ENCODE measurements around the gene C1QA. TPM values are rescaled to one million over a fixed set of nuclear protein-coding genes. Genes with fewer than 3 reads are reported as not detected.

C1QA gene
- polyA plus RNA-seq, 4 donors = 25.7 to 215 (median 108) TPM

DNA sequence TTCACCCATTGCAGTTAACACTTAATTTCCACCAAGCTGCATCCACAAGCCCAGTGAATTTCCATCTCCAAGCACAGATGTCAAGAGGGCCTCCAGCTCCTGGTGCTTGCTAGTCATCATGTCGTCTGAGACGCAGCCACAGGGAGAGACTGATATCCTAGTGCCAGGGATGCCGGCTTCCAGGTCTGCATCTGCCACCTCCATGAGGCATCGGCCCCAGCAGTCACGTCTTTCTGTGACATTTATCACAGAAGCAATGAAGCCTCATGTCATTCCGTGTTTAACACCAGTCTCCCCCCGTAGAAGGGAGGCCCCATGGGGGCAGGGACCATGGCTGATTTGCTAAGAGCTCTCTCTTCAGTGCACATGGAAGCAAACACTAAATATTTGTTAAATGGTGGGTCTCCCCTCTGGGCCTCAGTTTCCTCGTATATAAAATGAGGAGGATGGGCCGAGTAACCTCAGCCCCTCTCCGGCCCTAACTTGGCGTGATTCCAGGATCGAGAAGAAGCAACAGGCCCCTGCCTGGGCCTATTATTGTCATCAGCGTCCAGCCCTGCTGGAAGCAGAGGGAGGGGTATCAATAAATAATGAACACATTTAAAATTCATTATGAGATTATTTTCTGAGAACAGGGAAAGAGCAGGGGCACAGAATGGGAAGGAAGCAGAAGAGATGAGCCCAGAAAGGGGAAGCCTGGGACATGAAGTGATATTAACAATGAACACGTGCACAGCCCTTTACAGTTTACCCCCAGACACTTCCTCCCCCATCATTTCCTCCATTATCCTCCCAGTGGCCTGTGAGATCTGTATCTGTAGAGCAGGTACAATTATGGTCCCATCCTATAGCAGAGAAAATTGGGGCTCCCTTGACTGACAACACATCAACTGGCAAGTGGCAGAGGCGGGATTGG lies 15.8 kb downstream of the C1QA start:
- WGBS, 3 donors = 64 to 79% (median 78%) methylated on average over 15 of the region's 15 CpGs
- Histone ChIP-seq H3K4me3 (ENCODE audit: low read depth in 1 of 3, low read length in 3 of 3) (no peak overlapping the region), H3K4me1 (ENCODE audit: control insufficient read depth in 3 of 3, insufficient read depth in 2 of 3, low read depth in 1 of 3, low read length in 2 of 3) (no peaks in the 10 kb centered on the region), H3K9me3 (ENCODE audit: control insufficient read depth in 2 of 2, insufficient read depth in 1 of 2, low read depth in 1 of 2, low read length in 1 of 2) (no peaks in the 10 kb centered on the region), H3K36me3 (ENCODE audit: control insufficient read depth in 3 of 3, insufficient read depth in 2 of 3, low read depth in 1 of 3, low read length in 3 of 3) (no peaks in the 10 kb centered on the region), H3K27ac (ENCODE audit: low read depth in 1 of 3, low read length in 2 of 3) (no peak overlapping the region), H3K27me3 (ENCODE audit: control insufficient read depth in 3 of 3, insufficient read depth in 3 of 3, low read length in 3 of 3) (peaks cover 0 to 23% (median 0%) of the 10 kb centered on the region in 3 donors)
- DNase-seq = no peak
- FAIRE-seq = no peak

DNA sequence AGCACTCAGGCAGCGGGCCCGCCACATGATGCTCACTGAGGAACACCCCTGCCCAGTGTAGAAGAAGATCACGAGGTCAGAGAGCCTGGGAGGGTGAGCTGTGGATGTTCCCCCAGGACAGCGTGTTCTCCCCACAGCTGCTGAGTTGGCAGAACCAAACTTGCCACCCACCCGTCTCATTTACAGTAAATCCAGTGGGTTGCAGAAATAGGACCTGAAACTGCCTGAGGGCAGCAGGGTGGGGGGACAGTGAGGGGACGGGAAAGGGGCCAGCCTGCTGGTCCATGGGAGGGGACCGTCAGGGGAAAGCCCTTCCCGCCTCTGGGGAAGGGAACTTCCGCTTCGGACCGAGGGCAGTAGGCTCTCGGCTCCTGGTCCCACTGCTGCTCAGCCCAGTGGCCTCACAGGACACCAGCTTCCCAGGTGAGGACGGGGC lies 16.5 kb downstream of the C1QA start, which contains the start of gene C1QB:
TSS of gene C1QB (plus strand) at position 356 of the 436 bp plus-strand sequence. CDS start 6,227 bp downstream, outside the sequence.
- H3K27ac ChIP-seq (ENCODE audit: low read depth in 1 of 3, low read length in 2 of 3) = peak within 1 kb of the TSS in 1 of 3 donors; percentile 32
- no peaks in the 10 kb centered on the region for H3K9me3 ChIP-seq (ENCODE audit: control insufficient read depth in 2 of 2, insufficient read depth in 1 of 2, low read depth in 1 of 2, low read length in 1 of 2)
- H3K4me1 ChIP-seq (ENCODE audit: control insufficient read depth in 3 of 3, insufficient read depth in 2 of 3, low read depth in 1 of 3, low read length in 2 of 3) = no peaks in the 10 kb centered on the region
- DNase-seq = no peak
- peaks cover 0 to 23% (median 0%) of the 10 kb centered on the region in 3 donors for H3K27me3 ChIP-seq (ENCODE audit: control insufficient read depth in 3 of 3, insufficient read depth in 3 of 3, low read length in 3 of 3)
- H3K4me3 ChIP-seq (ENCODE audit: low read depth in 1 of 3, low read length in 3 of 3) = peak within 1 kb of the TSS in 1 of 3 donors; percentile 10
- no peaks in the 10 kb centered on the region for H3K36me3 ChIP-seq (ENCODE audit: control insufficient read depth in 3 of 3, insufficient read depth in 2 of 3, low read depth in 1 of 3, low read length in 3 of 3)
- no peak for FAIRE-seq
- WGBS, 3 donors = 72 to 80% (median 78%) methylated on average over 10 to 13 of the region's 13 CpGs

DNA sequence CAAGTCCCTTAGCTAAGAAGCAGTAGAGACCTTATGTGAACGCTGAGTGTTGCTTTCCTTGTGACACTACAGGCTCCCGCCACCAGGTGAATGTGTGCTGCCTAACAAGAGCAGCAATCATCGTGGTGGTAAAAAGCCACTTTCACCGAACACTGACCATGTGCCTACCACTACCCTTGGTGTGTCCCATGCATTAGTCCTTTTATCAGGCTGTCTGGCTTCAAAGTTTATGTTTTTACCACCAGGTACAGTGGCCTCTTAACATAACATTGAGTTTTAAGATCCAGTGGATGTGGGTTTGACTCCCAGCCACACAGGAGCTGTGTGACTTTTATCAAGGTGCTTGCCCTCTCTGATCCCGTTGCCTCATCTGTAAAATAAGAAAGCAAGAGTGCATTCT lies 18.3 kb downstream of the C1QA start:
- peak overlapping the region in 1 of 3 donors; percentile 6 for H3K4me3 ChIP-seq (ENCODE audit: low read depth in 1 of 3, low read length in 3 of 3)
- peak overlapping the region in 1 of 3 donors; percentile 11 for H3K27ac ChIP-seq (ENCODE audit: low read depth in 1 of 3, low read length in 2 of 3)
- H3K27me3 ChIP-seq (ENCODE audit: control insufficient read depth in 3 of 3, insufficient read depth in 3 of 3, low read length in 3 of 3) = peaks cover 0 to 23% (median 0%) of the 10 kb centered on the region in 3 donors
- H3K9me3 ChIP-seq (ENCODE audit: control insufficient read depth in 2 of 2, insufficient read depth in 1 of 2, low read depth in 1 of 2, low read length in 1 of 2) = no peaks in the 10 kb centered on the region
- WGBS, 3 donors = 40 to 61% (median 51%) methylated on average over 5 of the region's 5 CpGs
- DNase-seq (no peak), FAIRE-seq (no peak)
- no peaks in the 10 kb centered on the region for H3K36me3 ChIP-seq (ENCODE audit: control insufficient read depth in 3 of 3, insufficient read depth in 2 of 3, low read depth in 1 of 3, low read length in 3 of 3)
- no peaks in the 10 kb centered on the region for H3K4me1 ChIP-seq (ENCODE audit: control insufficient read depth in 3 of 3, insufficient read depth in 2 of 3, low read depth in 1 of 3, low read length in 2 of 3)

DNA sequence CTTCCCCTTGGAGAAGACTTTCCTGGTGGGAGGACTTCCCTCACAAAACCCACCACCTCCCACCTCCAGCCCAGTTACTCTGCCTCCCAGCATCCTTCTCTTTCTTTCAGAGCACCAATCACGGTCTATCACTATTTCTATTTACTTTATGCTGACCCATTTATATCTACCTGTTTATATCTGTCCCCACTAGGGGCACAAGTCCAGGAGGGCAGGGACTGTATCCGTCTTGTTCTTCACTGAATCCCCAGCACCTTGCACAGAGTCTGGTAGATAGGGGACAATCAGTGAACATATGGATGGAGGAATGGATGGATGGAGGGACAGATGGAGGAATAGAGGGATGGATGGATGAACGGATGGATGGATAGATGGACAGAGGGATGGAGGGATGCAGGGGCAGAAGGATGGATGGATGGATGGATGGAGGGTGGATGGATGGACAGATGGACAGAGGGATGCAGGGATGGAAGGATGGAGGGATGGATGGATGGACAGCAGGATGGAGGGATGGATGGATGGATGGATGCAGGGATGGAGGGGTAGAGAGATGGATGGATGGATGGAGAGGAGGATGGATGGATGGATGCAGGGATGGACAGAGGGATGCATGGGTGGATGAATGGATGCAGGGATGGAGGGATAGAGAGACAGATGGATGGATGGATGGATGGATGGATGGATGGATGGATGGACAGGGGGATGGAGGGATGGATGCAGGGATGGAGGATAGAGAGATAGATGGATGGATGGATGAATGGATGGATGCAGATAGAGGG lies 22.1 kb downstream of the C1QA start:
- DNase-seq = no peak
- no peak overlapping the region for H3K27ac ChIP-seq (ENCODE audit: low read depth in 1 of 3, low read length in 2 of 3)
- peaks cover 0 to 23% (median 0%) of the 10 kb centered on the region in 3 donors for H3K27me3 ChIP-seq (ENCODE audit: control insufficient read depth in 3 of 3, insufficient read depth in 3 of 3, low read length in 3 of 3)
- no peaks in the 10 kb centered on the region for H3K9me3 ChIP-seq (ENCODE audit: control insufficient read depth in 2 of 2, insufficient read depth in 1 of 2, low read depth in 1 of 2, low read length in 1 of 2)
- 39 to 58% (median 41%) methylated on average over 3 of the region's 3 CpGs for WGBS, 3 donors
- FAIRE-seq = no peak
- no peaks in the 10 kb centered on the region for H3K36me3 ChIP-seq (ENCODE audit: control insufficient read depth in 3 of 3, insufficient read depth in 2 of 3, low read depth in 1 of 3, low read length in 3 of 3)
- no peaks in the 10 kb centered on the region for H3K4me1 ChIP-seq (ENCODE audit: control insufficient read depth in 3 of 3, insufficient read depth in 2 of 3, low read depth in 1 of 3, low read length in 2 of 3)
- H3K4me3 ChIP-seq (ENCODE audit: low read depth in 1 of 3, low read length in 3 of 3) = no peak overlapping the region

DNA sequence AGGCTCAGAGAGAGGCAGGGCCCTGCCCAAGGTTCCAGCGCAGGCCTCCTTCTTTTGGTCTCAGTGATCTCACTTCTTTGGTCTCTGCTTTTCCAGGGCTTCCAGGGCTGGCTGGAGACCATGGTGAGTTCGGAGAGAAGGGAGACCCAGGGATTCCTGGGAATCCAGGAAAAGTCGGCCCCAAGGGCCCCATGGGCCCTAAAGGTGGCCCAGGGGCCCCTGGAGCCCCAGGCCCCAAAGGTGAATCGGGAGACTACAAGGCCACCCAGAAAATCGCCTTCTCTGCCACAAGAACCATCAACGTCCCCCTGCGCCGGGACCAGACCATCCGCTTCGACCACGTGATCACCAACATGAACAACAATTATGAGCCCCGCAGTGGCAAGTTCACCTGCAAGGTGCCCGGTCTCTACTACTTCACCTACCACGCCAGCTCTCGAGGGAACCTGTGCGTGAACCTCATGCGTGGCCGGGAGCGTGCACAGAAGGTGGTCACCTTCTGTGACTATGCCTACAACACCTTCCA lies 24.4 kb downstream of the C1QA start:
- 91 to 95% (median 92%) methylated on average over 19 of the region's 19 CpGs for WGBS, 3 donors
- H3K36me3 ChIP-seq (ENCODE audit: control insufficient read depth in 3 of 3, insufficient read depth in 2 of 3, low read depth in 1 of 3, low read length in 3 of 3) = no peaks in the 10 kb centered on the region
- H3K9me3 ChIP-seq (ENCODE audit: control insufficient read depth in 2 of 2, insufficient read depth in 1 of 2, low read depth in 1 of 2, low read length in 1 of 2) = no peaks in the 10 kb centered on the region
- H3K4me3 ChIP-seq (ENCODE audit: low read depth in 1 of 3, low read length in 3 of 3) = no peak overlapping the region
- H3K27ac ChIP-seq (ENCODE audit: low read depth in 1 of 3, low read length in 2 of 3) = no peak overlapping the region
- H3K27me3 ChIP-seq (ENCODE audit: control insufficient read depth in 3 of 3, insufficient read depth in 3 of 3, low read length in 3 of 3) = peaks cover 0 to 13% (median 0%) of the 10 kb centered on the region in 3 donors
- FAIRE-seq (no peak), DNase-seq (no peak)
- H3K4me1 ChIP-seq (ENCODE audit: control insufficient read depth in 3 of 3, insufficient read depth in 2 of 3, low read depth in 1 of 3, low read length in 2 of 3) = no peaks in the 10 kb centered on the region

DNA sequence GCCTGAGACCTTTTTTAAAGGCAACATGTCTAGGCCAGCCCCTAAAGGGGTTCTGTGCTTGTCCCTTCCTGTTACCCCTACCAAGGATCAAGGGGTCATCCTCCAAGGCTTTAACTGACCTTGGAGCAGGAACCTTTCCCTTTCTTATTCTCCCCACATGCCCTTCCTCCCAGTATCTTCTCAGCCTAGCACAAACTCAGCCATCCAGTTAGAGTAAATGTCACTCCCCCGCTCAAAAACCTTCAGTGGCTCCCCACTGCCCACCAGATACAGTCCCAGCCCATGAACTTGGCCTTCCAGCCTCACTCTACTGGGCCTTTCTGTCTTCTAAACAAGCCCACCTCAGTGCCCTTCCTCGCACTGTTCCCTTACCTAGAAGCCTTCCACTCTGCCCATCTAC lies 25.5 kb downstream of the C1QA start:
- Histone ChIP-seq H3K27ac (ENCODE audit: low read depth in 1 of 3, low read length in 2 of 3) (no peak overlapping the region), H3K9me3 (ENCODE audit: control insufficient read depth in 2 of 2, insufficient read depth in 1 of 2, low read depth in 1 of 2, low read length in 1 of 2) (no peaks in the 10 kb centered on the region), H3K27me3 (ENCODE audit: control insufficient read depth in 3 of 3, insufficient read depth in 3 of 3, low read length in 3 of 3) (peaks cover 0 to 2% (median 0%) of the 10 kb centered on the region in 3 donors), H3K4me3 (ENCODE audit: low read depth in 1 of 3, low read length in 3 of 3) (no peak overlapping the region), H3K36me3 (ENCODE audit: control insufficient read depth in 3 of 3, insufficient read depth in 2 of 3, low read depth in 1 of 3, low read length in 3 of 3) (no peaks in the 10 kb centered on the region), H3K4me1 (ENCODE audit: control insufficient read depth in 3 of 3, insufficient read depth in 2 of 3, low read depth in 1 of 3, low read length in 2 of 3) (no peaks in the 10 kb centered on the region)
- 64 to 86% (median 79%) methylated on average over 2 of the region's 2 CpGs for WGBS, 3 donors
- DNase-seq = no peak
- no peak for FAIRE-seq

DNA sequence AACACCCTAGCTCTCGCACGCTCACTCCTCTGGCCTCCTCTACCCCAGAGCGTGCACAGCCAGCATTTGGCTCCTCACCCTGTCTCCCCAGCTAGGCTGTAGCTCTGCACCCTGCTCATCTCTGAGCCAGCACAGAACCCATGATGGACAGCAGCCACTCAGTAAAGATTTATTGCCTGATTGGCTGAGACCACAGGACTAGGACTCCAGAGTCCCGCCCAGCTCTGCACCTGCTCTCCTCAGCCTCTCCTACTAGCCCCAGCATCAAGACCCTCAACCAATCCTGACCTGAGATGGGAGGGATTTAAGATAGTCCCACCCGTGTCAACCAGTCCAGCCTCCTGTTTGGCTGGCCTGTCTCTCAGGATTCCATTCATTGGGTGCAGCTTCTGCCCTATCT lies 25.9 kb downstream of the C1QA start:
- no peaks in the 10 kb centered on the region for H3K36me3 ChIP-seq (ENCODE audit: control insufficient read depth in 3 of 3, insufficient read depth in 2 of 3, low read depth in 1 of 3, low read length in 3 of 3)
- DNase-seq (peak; percentile 29 to 33), FAIRE-seq (no peak)
- no peaks in the 10 kb centered on the region for H3K9me3 ChIP-seq (ENCODE audit: control insufficient read depth in 2 of 2, insufficient read depth in 1 of 2, low read depth in 1 of 2, low read length in 1 of 2)
- H3K4me1 ChIP-seq (ENCODE audit: control insufficient read depth in 3 of 3, insufficient read depth in 2 of 3, low read depth in 1 of 3, low read length in 2 of 3) = no peaks in the 10 kb centered on the region
- no peak overlapping the region for H3K4me3 ChIP-seq (ENCODE audit: low read depth in 1 of 3, low read length in 3 of 3)
- no peak overlapping the region for H3K27ac ChIP-seq (ENCODE audit: low read depth in 1 of 3, low read length in 2 of 3)
- H3K27me3 ChIP-seq (ENCODE audit: control insufficient read depth in 3 of 3, insufficient read depth in 3 of 3, low read length in 3 of 3) = peaks cover 0 to under 1% (median 0%) of the 10 kb centered on the region in 3 donors
- 52 to 60% (median 57%) methylated on average over 5 of the region's 5 CpGs for WGBS, 3 donors

DNA sequence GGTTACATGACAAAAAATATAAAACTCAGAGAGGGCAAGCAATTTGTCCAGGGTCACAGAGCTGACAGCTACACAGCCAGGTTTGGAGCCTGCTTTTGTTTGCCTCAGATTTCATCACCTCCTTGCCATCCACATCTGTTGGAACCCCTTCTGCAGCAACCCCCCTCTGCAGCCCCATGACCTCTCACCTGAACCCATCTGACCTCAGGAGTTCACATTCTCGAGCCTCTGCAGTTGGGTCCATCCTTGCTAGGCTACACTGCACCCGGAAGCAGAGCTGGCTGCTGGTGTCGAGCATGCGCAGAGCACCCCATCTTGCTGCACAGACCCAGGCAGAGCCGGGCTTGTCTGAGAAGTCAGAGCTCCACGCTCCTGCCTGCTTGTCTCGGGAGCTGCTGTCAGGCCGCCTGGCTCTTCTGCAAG lies 26.6 kb downstream of the C1QA start:
- H3K4me3 ChIP-seq (ENCODE audit: low read depth in 1 of 3, low read length in 3 of 3) = no peak overlapping the region
- no peaks in the 10 kb centered on the region for H3K36me3 ChIP-seq (ENCODE audit: control insufficient read depth in 3 of 3, insufficient read depth in 2 of 3, low read depth in 1 of 3, low read length in 3 of 3)
- peaks cover 0 to 2% (median 0%) of the 10 kb centered on the region in 3 donors for H3K27me3 ChIP-seq (ENCODE audit: control insufficient read depth in 3 of 3, insufficient read depth in 3 of 3, low read length in 3 of 3)
- H3K4me1 ChIP-seq (ENCODE audit: control insufficient read depth in 3 of 3, insufficient read depth in 2 of 3, low read depth in 1 of 3, low read length in 2 of 3) = no peaks in the 10 kb centered on the region
- WGBS, 3 donors = 75 to 83% (median 79%) methylated on average over 8 of the region's 8 CpGs
- no peak for FAIRE-seq
- DNase-seq = no peak
- H3K9me3 ChIP-seq (ENCODE audit: control insufficient read depth in 2 of 2, insufficient read depth in 1 of 2, low read depth in 1 of 2, low read length in 1 of 2) = no peaks in the 10 kb centered on the region
- no peak overlapping the region for H3K27ac ChIP-seq (ENCODE audit: low read depth in 1 of 3, low read length in 2 of 3)

Measured in small intestine (tissue), 7 donors.